Fibroblast of lung (primary cell): ENCODE data around the gene CYB561A3.

Experiments
- EZH2 ChIP-seq: IDR thresholded peaks from 2 replicates; pipeline ENCODE4 v1.5.1; 2012; ENCODE audit warnings: low read length, control low read depth, mild to moderate bottlenecking; ENCODE audit errors: missing control alignments
- TF ChIP-seq, protein P1 (sequence below), 2 donors: IDR thresholded peaks in 1 of 2; conservative IDR thresholded peaks in 1 of 2; 1 replicate in 1 of 2; 2 replicates in 1 of 2; pipeline ENCODE4 v1.5.1; 2011 to 2012; ENCODE audit warnings: low read length in 2 of 2, control low read depth in 1 of 2, inconsistent platforms in 1 of 2, low read depth in 1 of 2, mild to moderate bottlenecking in 1 of 2

DNA sequence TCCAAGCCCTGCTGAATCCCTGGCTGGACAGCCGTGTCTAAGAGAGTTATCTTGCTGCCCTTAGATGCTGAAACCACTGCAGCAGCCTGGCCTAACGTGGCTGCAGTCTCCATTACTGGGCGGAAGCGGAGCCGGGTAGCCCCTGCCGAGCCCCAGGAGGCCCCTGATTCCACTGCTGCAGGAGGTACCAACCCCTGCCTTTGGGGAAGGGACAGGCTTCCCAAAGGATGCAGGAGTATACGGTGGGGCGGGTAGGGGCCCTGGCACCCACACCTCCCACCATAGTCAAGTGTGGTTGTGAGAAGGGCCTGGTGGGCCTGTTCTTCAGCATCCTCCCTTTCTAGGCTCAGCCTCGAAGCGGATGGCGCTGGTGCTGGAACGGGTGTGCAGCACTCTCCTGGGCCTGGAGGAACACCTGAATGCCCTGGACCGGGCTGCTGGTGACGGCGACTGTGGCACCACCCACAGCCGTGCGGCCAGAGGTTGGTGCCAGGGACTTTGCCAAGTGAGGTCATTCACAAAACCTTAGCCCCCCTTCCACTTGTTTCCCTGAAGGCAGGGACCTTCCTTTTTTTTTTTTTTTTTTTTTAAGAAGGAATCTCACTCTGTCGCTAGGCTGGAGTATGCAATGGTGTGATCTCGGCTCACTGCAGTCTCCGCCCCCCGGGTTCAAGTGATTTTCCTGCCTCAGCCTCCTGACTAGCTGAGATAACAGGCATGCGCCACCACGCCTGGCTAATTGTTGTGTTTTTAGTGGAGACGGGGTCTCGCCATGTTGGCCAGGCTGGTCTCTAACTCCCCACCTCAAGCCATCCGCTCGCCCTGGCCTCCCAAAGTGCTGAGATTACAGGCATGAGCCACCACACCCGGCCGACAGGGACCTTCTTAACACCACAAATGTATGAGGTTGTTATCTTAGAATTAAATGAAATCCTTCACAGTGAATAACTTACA, 17.6 kb downstream of the CYB561A3 start:
- TF ChIP-seq, protein P1, sequence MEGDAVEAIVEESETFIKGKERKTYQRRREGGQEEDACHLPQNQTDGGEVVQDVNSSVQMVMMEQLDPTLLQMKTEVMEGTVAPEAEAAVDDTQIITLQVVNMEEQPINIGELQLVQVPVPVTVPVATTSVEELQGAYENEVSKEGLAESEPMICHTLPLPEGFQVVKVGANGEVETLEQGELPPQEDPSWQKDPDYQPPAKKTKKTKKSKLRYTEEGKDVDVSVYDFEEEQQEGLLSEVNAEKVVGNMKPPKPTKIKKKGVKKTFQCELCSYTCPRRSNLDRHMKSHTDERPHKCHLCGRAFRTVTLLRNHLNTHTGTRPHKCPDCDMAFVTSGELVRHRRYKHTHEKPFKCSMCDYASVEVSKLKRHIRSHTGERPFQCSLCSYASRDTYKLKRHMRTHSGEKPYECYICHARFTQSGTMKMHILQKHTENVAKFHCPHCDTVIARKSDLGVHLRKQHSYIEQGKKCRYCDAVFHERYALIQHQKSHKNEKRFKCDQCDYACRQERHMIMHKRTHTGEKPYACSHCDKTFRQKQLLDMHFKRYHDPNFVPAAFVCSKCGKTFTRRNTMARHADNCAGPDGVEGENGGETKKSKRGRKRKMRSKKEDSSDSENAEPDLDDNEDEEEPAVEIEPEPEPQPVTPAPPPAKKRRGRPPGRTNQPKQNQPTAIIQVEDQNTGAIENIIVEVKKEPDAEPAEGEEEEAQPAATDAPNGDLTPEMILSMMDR (conservative IDR thresholded peaks at IDR 0.05 in 1 of 2, IDR thresholded peaks at IDR 0.05 in 1 of 2; ENCODE audit: low read depth in 1 of 2, low read length in 2 of 2) = no peak
- no peak for TF ChIP-seq EZH2
